HL-60 (cell line): Measurements from ENCODE around the gene ASXL1.

Experiments used
- DNase-seq, 2 experiments: peaks; one replicate each; pipeline ENCODE4 v3.0.0-alpha.2; 2010 to 2020; ENCODE audit warnings: low read depth in 1 of 2, low spot score in 1 of 2
- H3K27ac ChIP-seq: fragments of 250-450 bp; sonication (Bioruptor Pico); replicated peaks from 2 replicates; pipeline ENCODE4 v1.5.1; 2020; ENCODE audit warnings: mild to moderate bottlenecking, moderate library complexity
- H3K27me3 ChIP-seq: fragments of 250-450 bp; sonication (Bioruptor Pico); 2 replicates; pipeline ENCODE4 v1.5.1; 2021; ENCODE audit warnings: mild to moderate bottlenecking, moderate library complexity; ENCODE audit not compliant: insufficient read depth, poor library complexity, severe bottlenecking
- H3K4me3 ChIP-seq: replicated peaks from 2 replicates; pipeline ENCODE4 v1.5.1; 2011; ENCODE audit warnings: mild to moderate bottlenecking, control low read depth, low read length; ENCODE audit not compliant: insufficient read depth
- CTCF ChIP-seq: IDR thresholded peaks from one replicate; pipeline ENCODE4 v1.5.1; 2011; ENCODE audit warnings: low read length, control low read depth, inconsistent platforms; ENCODE audit not compliant: insufficient read depth
- GABPA ChIP-seq: IDR thresholded peaks from 2 replicates; pipeline ENCODE4 v1.6.1; 2012; ENCODE audit warnings: low read depth
- POLR2AphosphoS5 ChIP-seq: IDR thresholded peaks from 2 replicates; pipeline ENCODE4 v1.6.1; 2012; ENCODE audit warnings: low read depth
- REST ChIP-seq: IDR thresholded peaks from 2 replicates; pipeline ENCODE4 v1.6.1; 2012; ENCODE audit warnings: low read depth; ENCODE audit not compliant: insufficient replicate concordance
- SPI1 ChIP-seq: IDR thresholded peaks from 2 replicates; pipeline ENCODE4 v1.6.1; 2012; ENCODE audit warnings: low read depth, mild to moderate bottlenecking, borderline replicate concordance

Gene ASXL1

GRCh38 chr20:32483351-32484224 is 125.5 kb downstream of the ASXL1 start:
- H3K27me3 ChIP-seq, result no peaks in the 10 kb centered on the region
- peak overlapping the region; percentile 72 for H3K4me3 ChIP-seq
- H3K27ac ChIP-seq, result peak overlapping the region; percentile 73
- TF ChIP-seq POLR2AphosphoS5 (peak; percentile 52; the same call in 1 of the 2 replicates), SPI1 (no peak)
- peak; percentile 73 to 87 for DNase-seq

GRCh38 chr20:32484225-32484957 is 126.3 kb downstream of the ASXL1 start:
- Histone ChIP-seq H3K4me3 (peak overlapping the region; percentile 72), H3K27ac (peak overlapping the region; percentile 73), H3K27me3 (no peaks in the 10 kb centered on the region)
- peak; percentile 5; the same call in 1 of the 2 replicates for TF ChIP-seq POLR2AphosphoS5
- TF ChIP-seq REST, result no peak
- peak in 1 of 2 experiments; percentile 36 for DNase-seq

GRCh38 chr20:32484958-32485769 is 127.0 kb downstream of the ASXL1 start:
- H3K4me3 ChIP-seq, result peak overlapping the region; percentile 72
- peak overlapping the region; percentile 73 for H3K27ac ChIP-seq
- peak; percentile 58 for TF ChIP-seq CTCF
- no peak for TF ChIP-seq POLR2AphosphoS5
- TF ChIP-seq GABPA, result no peak
- no peak; the same call in 1 of the 2 replicates for TF ChIP-seq SPI1
- no peak for TF ChIP-seq REST
- peak; percentile 67 to 87 for DNase-seq
- no peaks in the 10 kb centered on the region for H3K27me3 ChIP-seq

GRCh38 chr20:32485770-32486478 is 127.8 kb downstream of the ASXL1 start:
- Histone ChIP-seq H3K27ac (no peak overlapping the region), H3K27me3 (no peaks in the 10 kb centered on the region), H3K4me3 (no peak overlapping the region)
- DNase-seq, result no peak
- TF ChIP-seq POLR2AphosphoS5, result no peak
- no peak for TF ChIP-seq GABPA
